Left kidney (tissue), 2 donors: Measurements from ENCODE around the gene ZNF316. TPM values are rescaled to one million over a fixed set of nuclear protein-coding genes. Genes with fewer than 3 reads are reported as not detected.
"Not testable (repeated sequence)": the region's sequence is repeated elsewhere in the genome, so short reads cannot be mapped to it uniquely, and the experiment has no call there.

Experiments used
- DNase-seq: peaks from one replicate; pipeline ENCODE4 v3.0.0-alpha.2; 2013
- polyA plus RNA-seq: library from polyadenylated mRNA; unstranded; fragments of 120-200 nt; gene quantifications from one replicate; pipeline ENCODE4 v1.2.1, GENCODE V29; 2013; ENCODE audit not compliant: insufficient read length

Gene ZNF316
- polyA plus RNA-seq, 1 donor, result 56.2 TPM

GRCh38 chr7:6619961-6620360, 17.2 kb upstream of the ZNF316 start:
- DNase-seq, result no peak

- DNase-seq, result no peak
Observed at GRCh38 chr7:6621195-6622133, 15.7 kb upstream of the ZNF316 start.

GRCh38 chr7:6622134-6622710, 14.9 kb upstream of the ZNF316 start:
- DNase-seq, result no peak

- DNase-seq, result no peak
Observed at GRCh38 chr7:6623589-6624245, 13.4 kb upstream of the ZNF316 start.

GRCh38 chr7:6624246-6624611, 12.9 kb upstream of the ZNF316 start:
- no peak for DNase-seq

- no peak for DNase-seq
Observed at GRCh38 chr7:6628045-6628444, 9.1 kb upstream of the ZNF316 start.

- no peak for DNase-seq
Observed at GRCh38 chr7:6630007-6630849, 6.9 kb upstream of the ZNF316 start.

- no peak for DNase-seq
Observed at GRCh38 chr7:6631605-6632004, 5.5 kb upstream of the ZNF316 start.

- no peak for DNase-seq
Observed at GRCh38 chr7:6634021-6634420, 3.1 kb upstream of the ZNF316 start.

- not testable (repeated sequence) for DNase-seq
Observed at GRCh38 chr7:6634971-6635370, 2.1 kb upstream of the ZNF316 start.

GRCh38 chr7:6637544-6638229, 569 bp downstream of the ZNF316 start:
- no peak for DNase-seq

GRCh38 chr7:6639032-6639431, 1.9 kb downstream of the ZNF316 start:
- no peak for DNase-seq

GRCh38 chr7:6639627-6640026, 2.5 kb downstream of the ZNF316 start:
- no peak for DNase-seq

GRCh38 chr7:6640246-6640721, 3.2 kb downstream of the ZNF316 start:
- no peak for DNase-seq

- no peak for DNase-seq
Observed at GRCh38 chr7:6641305-6642035, 4.4 kb downstream of the ZNF316 start.

GRCh38 chr7:6642239-6642839, 5.2 kb downstream of the ZNF316 start:
- no peak for DNase-seq

- no peak for DNase-seq
Observed at GRCh38 chr7:6642861-6643640, 5.9 kb downstream of the ZNF316 start.

- no peak for DNase-seq
Observed at GRCh38 chr7:6643915-6644625, 7.0 kb downstream of the ZNF316 start.

GRCh38 chr7:6644728-6645127, 7.6 kb downstream of the ZNF316 start:
- no peak for DNase-seq
